ENCODE measurements around the gene ZNF668.

DNA sequence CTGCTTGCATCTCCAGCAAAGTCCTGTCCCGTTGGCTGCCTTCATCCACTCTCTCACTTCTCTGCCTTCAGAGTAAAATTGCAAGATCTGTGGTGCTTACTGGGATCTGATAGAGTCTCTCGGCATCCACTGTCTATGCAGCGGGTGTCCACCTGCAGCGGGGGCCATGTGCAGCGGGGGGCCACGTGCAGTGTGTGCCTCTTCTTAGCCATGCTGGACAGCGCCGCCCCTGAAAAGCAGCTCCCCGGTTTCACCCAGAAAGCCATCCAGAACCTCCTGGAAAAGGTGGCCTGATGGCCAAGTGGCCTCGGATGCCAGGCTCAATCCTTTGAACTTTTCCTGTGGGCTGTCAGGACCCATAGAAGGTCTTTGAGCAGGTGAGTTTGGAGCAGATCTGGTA lies 31.2 kb downstream of the ZNF668 start:
- TF ChIP-seq ZC3H10 (CRISPR knock-in tag; IDR thresholded peaks at IDR 0.05), result no peak
- TF ChIP-seq, protein P1, sequence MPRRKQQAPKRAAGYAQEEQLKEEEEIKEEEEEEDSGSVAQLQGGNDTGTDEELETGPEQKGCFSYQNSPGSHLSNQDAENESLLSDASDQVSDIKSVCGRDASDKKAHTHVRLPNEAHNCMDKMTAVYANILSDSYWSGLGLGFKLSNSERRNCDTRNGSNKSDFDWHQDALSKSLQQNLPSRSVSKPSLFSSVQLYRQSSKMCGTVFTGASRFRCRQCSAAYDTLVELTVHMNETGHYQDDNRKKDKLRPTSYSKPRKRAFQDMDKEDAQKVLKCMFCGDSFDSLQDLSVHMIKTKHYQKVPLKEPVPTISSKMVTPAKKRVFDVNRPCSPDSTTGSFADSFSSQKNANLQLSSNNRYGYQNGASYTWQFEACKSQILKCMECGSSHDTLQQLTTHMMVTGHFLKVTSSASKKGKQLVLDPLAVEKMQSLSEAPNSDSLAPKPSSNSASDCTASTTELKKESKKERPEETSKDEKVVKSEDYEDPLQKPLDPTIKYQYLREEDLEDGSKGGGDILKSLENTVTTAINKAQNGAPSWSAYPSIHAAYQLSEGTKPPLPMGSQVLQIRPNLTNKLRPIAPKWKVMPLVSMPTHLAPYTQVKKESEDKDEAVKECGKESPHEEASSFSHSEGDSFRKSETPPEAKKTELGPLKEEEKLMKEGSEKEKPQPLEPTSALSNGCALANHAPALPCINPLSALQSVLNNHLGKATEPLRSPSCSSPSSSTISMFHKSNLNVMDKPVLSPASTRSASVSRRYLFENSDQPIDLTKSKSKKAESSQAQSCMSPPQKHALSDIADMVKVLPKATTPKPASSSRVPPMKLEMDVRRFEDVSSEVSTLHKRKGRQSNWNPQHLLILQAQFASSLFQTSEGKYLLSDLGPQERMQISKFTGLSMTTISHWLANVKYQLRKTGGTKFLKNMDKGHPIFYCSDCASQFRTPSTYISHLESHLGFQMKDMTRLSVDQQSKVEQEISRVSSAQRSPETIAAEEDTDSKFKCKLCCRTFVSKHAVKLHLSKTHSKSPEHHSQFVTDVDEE (CRISPR knock-in tag; IDR thresholded peaks at IDR 0.05), result no peak
- TF ChIP-seq, protein P2, sequence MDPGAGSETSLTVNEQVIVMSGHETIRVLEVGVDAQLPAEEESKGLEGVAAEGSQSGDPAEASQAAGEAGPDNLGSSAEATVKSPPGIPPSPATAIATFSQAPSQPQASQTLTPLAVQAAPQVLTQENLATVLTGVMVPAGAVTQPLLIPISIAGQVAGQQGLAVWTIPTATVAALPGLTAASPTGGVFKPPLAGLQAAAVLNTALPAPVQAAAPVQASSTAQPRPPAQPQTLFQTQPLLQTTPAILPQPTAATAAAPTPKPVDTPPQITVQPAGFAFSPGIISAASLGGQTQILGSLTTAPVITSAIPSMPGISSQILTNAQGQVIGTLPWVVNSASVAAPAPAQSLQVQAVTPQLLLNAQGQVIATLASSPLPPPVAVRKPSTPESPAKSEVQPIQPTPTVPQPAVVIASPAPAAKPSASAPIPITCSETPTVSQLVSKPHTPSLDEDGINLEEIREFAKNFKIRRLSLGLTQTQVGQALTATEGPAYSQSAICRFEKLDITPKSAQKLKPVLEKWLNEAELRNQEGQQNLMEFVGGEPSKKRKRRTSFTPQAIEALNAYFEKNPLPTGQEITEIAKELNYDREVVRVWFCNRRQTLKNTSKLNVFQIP (CRISPR knock-in tag; IDR thresholded peaks at IDR 0.05; ENCODE audit: borderline replicate concordance, low read depth), result no peak
- TF ChIP-seq ARNTL (CRISPR knock-in tag; IDR thresholded peaks at IDR 0.05; ENCODE audit: borderline replicate concordance, low read depth), result no peak
- TF ChIP-seq, protein P3, sequence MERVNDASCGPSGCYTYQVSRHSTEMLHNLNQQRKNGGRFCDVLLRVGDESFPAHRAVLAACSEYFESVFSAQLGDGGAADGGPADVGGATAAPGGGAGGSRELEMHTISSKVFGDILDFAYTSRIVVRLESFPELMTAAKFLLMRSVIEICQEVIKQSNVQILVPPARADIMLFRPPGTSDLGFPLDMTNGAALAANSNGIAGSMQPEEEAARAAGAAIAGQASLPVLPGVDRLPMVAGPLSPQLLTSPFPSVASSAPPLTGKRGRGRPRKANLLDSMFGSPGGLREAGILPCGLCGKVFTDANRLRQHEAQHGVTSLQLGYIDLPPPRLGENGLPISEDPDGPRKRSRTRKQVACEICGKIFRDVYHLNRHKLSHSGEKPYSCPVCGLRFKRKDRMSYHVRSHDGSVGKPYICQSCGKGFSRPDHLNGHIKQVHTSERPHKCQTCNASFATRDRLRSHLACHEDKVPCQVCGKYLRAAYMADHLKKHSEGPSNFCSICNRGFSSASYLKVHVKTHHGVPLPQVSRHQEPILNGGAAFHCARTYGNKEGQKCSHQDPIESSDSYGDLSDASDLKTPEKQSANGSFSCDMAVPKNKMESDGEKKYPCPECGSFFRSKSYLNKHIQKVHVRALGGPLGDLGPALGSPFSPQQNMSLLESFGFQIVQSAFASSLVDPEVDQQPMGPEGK (CRISPR knock-in tag; IDR thresholded peaks at IDR 0.05; ENCODE audit: borderline replicate concordance), result no peak
- TF ChIP-seq, protein P4, sequence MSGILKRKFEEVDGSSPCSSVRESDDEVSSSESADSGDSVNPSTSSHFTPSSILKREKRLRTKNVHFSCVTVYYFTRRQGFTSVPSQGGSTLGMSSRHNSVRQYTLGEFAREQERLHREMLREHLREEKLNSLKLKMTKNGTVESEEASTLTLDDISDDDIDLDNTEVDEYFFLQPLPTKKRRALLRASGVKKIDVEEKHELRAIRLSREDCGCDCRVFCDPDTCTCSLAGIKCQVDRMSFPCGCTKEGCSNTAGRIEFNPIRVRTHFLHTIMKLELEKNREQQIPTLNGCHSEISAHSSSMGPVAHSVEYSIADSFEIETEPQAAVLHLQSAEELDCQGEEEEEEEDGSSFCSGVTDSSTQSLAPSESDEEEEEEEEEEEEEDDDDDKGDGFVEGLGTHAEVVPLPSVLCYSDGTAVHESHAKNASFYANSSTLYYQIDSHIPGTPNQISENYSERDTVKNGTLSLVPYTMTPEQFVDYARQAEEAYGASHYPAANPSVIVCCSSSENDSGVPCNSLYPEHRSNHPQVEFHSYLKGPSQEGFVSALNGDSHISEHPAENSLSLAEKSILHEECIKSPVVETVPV (CRISPR knock-in tag; IDR thresholded peaks at IDR 0.05), result no peak
- no peak for TF ChIP-seq ZNF70 (CRISPR knock-in tag; IDR thresholded peaks at IDR 0.05)
- TF ChIP-seq CSDC2 (CRISPR knock-in tag; IDR thresholded peaks at IDR 0.05), result no peak
